HepG2 (cell line): ENCODE data around the gene AADACL4. TPM values are rescaled to one million over a fixed set of nuclear protein-coding genes. Genes with fewer than 3 reads are reported as not detected.

Experiments
- AKNA ChIP-seq: sonication (generic); formaldehyde crosslinking; IDR thresholded peaks from 2 replicates; pipeline ENCODE4 v1.4.0; 2020; ENCODE audit warnings: missing genetic modification reagents, borderline replicate concordance
- ATF6 ChIP-seq: sonication (generic); formaldehyde crosslinking; conservative IDR thresholded peaks from 2 replicates; pipeline ENCODE4 v1.4.0; 2020; ENCODE audit warnings: missing genetic modification reagents
- GFI1 ChIP-seq: sonication (generic); formaldehyde crosslinking; IDR thresholded peaks from 2 replicates; pipeline ENCODE4 v1.5.0; 2020; ENCODE audit warnings: missing genetic modification reagents, mild to moderate bottlenecking, borderline replicate concordance
- MIER3 ChIP-seq: IDR thresholded peaks from 2 replicates; pipeline ENCODE4 v1.6.1; 2016; ENCODE audit warnings: missing compliant biosample characterization, borderline replicate concordance
- NONO ChIP-seq, 2 experiments: fragments of 450-650 bp in 1 of 2; sonication (generic) in 1 of 2; formaldehyde crosslinking in 1 of 2; IDR thresholded peaks in 1 of 2; conservative IDR thresholded peaks in 1 of 2; 2 replicates each; pipeline versions ENCODE4 v1.6.1 to v1.8.0; 2017 to 2022; ENCODE audit warnings: mild to moderate bottlenecking in 1 of 2, missing genetic modification reagents in 1 of 2, moderate library complexity in 1 of 2
- POLR2G ChIP-seq: fragments of 200-400 bp; formaldehyde crosslinking; IDR thresholded peaks from 2 replicates; pipeline ENCODE4 v1.6.1; 2018; ENCODE audit warnings: mild to moderate bottlenecking, low read depth, low read length, moderate library complexity
- ZBED4 ChIP-seq: sonication (generic); formaldehyde crosslinking; IDR thresholded peaks from 2 replicates; pipeline ENCODE4 v1.4.0; 2020; ENCODE audit warnings: missing genetic modification reagents, borderline replicate concordance
- ZBTB39 ChIP-seq: sonication (generic); formaldehyde crosslinking; IDR thresholded peaks from 2 replicates; pipeline ENCODE4 v1.5.0; 2020; ENCODE audit warnings: missing genetic modification reagents
- ZNF101 ChIP-seq: sonication (generic); formaldehyde crosslinking; IDR thresholded peaks from 2 replicates; pipeline ENCODE4 v1.4.0; 2020; ENCODE audit warnings: mild to moderate bottlenecking, low read depth, missing genetic modification reagents, borderline replicate concordance
- ZNF770 ChIP-seq: sonication (generic); formaldehyde crosslinking; IDR thresholded peaks from 2 replicates; pipeline ENCODE4 v1.5.0; 2020; ENCODE audit warnings: mild to moderate bottlenecking, missing genetic modification reagents
- ZNF782 ChIP-seq: sonication (generic); formaldehyde crosslinking; IDR thresholded peaks from 2 replicates; pipeline ENCODE4 v1.4.0; 2020; ENCODE audit warnings: missing genetic modification reagents, mild to moderate bottlenecking, borderline replicate concordance
- ZSCAN21 ChIP-seq: sonication (generic); formaldehyde crosslinking; IDR thresholded peaks from 2 replicates; pipeline ENCODE4 v1.8.0; 2022; ENCODE audit warnings: mild to moderate bottlenecking, missing genetic modification reagents, moderate library complexity, borderline replicate concordance
- polyA plus RNA-seq, 8 experiments: library from polyadenylated mRNA; depleted of rRNA in 3 of 8; stranded (reverse) in 7 of 8; unstranded in 1 of 8; fragments of >200 nt; fragmentation: Illumina TruSeq in 4 of 8; extraction: Trizol in 4 of 8; gene quantifications; 2 replicates each; pipeline versions ENCODE4 v1.2.1 to v1.2.3, GENCODE V29; 2011 to 2016; ENCODE audit warnings: low read depth in 4 of 8, missing spikeins in 1 of 8, mixed read lengths in 1 of 8; ENCODE audit not compliant: insufficient read depth in 1 of 8
- total RNA-seq, 5 experiments: library from RNA; depleted of rRNA; stranded (reverse); fragments of >200 nt; fragmentation: Illumina TruSeq; extraction: Trizol; gene quantifications; 2 replicates each; pipeline ENCODE4 v1.2.3, GENCODE V29; 2016; ENCODE audit warnings: low read depth in 1 of 5

Gene AADACL4
- total and polyA plus RNA-seq, 2 of the 13 experiments (the other 11 are each of a cell fraction or from before 2014, with no cell fraction given), result not detected

- TF ChIP-seq AKNA (CRISPR knock-in tag) (no peak), ZNF101 (CRISPR knock-in tag) (no peak), GFI1 (CRISPR knock-in tag) (peak; percentile 98), ZNF782 (CRISPR knock-in tag) (no peak), ZSCAN21 (no peak), MIER3 (CRISPR knock-in tag) (no peak), ZNF770 (CRISPR knock-in tag) (no peak), NONO (IDR thresholded peaks at IDR 0.05) (no peak), NONO (CRISPR knock-in tag; conservative IDR thresholded peaks at IDR 0.05) (0 out of 2 replicates have a peak, but pooled peaks have one; percentile 41), ZBTB39 (CRISPR knock-in tag) (no peak), ATF6 (no peak), POLR2G (peak; percentile 29), ZBED4 (CRISPR knock-in tag) (no peak)
Measured at GRCh38 chr1:12608311-12608957, 35.5 kb upstream of the AADACL4 start (continued).
